GM12891 (cell line): ENCODE results near the gene OMD.

ENCODE experiments used
- POLR2A ChIP-seq: IDR thresholded peaks from 2 replicates; pipeline ENCODE4 v1.6.1; 2011; ENCODE audit warnings: low read depth, low read length, control low read depth
- TAF1 ChIP-seq: IDR thresholded peaks from 2 replicates; pipeline ENCODE4 v1.6.1; 2011; ENCODE audit warnings: low read depth, low read length, control low read depth

- no peak for TF ChIP-seq TAF1
- TF ChIP-seq POLR2A = no peak
Measured at GRCh38 chr9:92378865-92379560, 45.3 kb downstream of the OMD start.
